Measurements from ENCODE around the gene RELN.
"Not testable (repeated sequence)": the region's sequence is repeated elsewhere in the genome, so short reads cannot be mapped to it uniquely, and the experiment has no call there.

RELN gene

DNA sequence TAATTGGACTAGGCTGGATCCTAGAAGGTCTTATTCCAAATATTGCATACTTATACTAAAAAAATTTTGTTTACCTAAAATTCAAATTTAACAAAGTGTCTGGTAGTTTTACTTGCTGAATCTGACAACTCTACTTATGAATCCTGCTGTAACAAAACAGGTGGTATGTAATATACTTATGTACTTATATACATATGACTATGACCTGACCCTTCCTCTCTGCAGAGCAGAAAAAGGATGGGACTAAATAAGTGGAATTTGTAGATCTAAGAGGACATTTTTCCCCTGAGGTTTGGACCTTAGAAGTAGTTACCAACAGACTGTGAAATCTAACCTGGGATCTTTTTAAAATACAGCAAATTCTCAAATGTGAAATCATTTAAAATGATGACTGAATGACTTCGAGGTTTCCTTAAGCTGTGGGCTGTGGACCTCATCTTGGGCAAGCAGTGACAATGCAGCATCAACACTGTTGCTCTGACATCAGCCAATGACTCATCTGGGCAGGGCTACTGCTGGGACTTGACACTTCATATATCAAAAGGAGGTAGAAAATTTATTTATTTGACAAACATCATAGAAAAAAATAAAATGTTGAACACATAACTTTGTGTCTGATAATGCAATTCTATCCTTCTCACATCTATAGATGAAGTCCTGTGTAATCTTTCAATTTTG, 73.6 kb downstream of the RELN start:
- TF ChIP-seq, protein P1, sequence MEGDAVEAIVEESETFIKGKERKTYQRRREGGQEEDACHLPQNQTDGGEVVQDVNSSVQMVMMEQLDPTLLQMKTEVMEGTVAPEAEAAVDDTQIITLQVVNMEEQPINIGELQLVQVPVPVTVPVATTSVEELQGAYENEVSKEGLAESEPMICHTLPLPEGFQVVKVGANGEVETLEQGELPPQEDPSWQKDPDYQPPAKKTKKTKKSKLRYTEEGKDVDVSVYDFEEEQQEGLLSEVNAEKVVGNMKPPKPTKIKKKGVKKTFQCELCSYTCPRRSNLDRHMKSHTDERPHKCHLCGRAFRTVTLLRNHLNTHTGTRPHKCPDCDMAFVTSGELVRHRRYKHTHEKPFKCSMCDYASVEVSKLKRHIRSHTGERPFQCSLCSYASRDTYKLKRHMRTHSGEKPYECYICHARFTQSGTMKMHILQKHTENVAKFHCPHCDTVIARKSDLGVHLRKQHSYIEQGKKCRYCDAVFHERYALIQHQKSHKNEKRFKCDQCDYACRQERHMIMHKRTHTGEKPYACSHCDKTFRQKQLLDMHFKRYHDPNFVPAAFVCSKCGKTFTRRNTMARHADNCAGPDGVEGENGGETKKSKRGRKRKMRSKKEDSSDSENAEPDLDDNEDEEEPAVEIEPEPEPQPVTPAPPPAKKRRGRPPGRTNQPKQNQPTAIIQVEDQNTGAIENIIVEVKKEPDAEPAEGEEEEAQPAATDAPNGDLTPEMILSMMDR (IDR thresholded peaks at IDR 0.05; ENCODE audit: low read depth, low read length): no peak
- H3K4me3 ChIP-seq (ENCODE audit: low read depth, low read length): no peak overlapping the region

DNA sequence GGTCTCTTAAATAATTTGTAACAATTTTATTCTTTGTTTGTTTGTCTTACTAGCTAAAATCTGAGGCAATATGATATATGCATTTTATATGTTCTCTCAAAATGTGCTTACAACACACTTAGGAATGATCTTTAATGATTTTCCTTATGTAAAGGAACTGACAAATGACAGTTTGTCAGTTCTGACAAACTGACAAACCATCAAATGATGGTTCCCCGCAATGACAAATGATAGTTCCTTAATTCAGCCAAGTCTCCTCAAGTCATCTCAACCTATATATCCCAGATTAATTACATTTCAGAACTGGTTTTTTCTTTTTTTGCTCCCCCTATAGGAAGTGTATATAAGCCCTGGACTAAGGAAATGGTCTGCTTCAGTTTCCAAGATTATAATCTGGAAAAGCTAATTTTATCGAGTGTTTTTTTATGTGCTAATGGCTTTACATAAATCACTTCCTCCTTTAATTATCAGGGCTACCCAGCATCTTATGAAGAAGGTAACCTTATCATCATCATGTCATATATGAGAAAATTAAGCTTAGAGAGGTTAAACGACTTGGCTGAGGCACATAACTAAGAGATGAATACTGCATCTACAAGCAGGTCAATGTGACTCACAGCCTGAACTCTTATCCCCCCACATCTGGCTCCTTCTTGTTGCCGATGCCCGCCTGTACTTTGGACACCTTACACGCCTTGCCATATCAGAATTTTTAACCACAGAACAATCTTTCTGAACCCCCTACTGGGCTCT, 75.1 kb downstream of the RELN start:
- TF ChIP-seq, protein P1 (IDR thresholded peaks at IDR 0.05; ENCODE audit: low read depth, low read length): no peak
- no peak overlapping the region for H3K4me3 ChIP-seq (ENCODE audit: low read depth, low read length)

DNA sequence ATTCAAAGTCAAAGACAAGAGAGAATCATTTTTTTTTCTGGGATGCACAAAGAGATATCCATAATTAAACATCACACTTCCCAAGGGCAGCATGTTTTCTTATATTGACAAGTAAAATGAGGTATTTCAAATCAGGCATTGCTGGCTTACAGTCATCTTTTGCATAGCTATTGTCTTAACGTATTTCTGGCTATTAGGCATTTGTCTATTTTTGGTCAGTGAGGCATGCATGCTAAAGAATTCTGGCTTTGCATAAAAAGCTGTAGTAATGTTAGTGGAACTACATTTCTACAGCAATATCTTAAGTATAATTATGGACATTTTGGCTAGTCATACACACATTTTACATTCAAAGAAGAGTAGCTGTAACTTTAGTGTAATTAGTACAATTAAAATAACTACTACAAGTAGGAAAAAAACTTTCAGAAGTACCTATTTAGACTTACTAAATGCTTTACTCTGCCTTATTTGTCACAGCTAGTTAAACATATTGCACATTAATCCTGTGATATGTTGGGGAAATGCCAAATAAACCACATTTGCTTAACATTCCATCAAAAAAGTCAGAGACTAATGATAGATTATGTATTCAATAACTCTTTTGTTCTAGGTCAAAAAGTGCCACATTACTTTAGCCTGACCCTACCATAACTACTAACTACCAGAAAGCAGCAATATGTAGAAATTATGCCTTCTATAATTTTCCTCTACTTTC, 76.4 kb downstream of the RELN start:
- H3K4me3 ChIP-seq (ENCODE audit: low read depth, low read length): no peak overlapping the region
- TF ChIP-seq, protein P1 (IDR thresholded peaks at IDR 0.05; ENCODE audit: low read depth, low read length): no peak

DNA sequence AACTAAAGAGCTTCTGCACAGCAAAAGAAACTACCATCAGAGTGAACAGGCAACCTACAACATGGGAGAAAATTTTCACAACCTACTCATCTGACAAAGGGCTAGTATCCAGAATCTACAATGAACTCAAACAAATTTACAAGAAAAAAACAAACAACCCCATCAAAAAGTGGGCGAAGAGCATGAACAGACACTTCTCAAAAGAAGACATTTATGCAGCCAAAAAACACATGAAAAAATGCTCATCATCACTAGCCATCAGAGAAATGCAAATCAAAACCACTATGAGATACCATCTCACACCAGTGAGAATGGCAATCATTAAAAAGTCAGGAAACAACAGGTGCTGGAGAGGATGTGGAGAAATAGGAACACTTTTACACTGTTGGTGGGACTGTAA, 78.4 kb downstream of the RELN start:
- not testable (repeated sequence) for H3K4me3 ChIP-seq (ENCODE audit: low read depth, low read length)

DNA sequence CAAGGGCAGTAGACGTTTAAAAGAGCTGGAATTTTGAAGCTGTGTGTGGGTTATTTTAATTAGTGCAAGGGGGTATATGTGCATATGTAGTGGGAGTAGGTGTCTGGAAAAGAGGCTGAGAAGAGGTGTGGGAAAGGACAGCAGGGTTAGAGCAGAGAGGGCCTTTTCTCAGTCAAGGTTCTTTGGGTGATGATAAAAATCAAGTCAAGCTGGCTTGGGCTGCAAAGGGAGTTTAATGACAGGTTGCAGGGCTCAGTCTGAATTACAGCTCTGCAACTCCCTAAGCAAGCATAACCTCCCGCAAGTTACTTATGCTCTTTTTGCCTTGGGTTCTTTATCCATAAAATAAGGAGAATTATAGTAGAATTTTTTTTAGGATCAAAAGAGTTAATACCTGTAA, 83.5 kb downstream of the RELN start:
- H3K4me3 ChIP-seq (ENCODE audit: low read depth, low read length): no peak overlapping the region
- TF ChIP-seq, protein P1 (IDR thresholded peaks at IDR 0.05; ENCODE audit: low read depth, low read length): no peak

DNA sequence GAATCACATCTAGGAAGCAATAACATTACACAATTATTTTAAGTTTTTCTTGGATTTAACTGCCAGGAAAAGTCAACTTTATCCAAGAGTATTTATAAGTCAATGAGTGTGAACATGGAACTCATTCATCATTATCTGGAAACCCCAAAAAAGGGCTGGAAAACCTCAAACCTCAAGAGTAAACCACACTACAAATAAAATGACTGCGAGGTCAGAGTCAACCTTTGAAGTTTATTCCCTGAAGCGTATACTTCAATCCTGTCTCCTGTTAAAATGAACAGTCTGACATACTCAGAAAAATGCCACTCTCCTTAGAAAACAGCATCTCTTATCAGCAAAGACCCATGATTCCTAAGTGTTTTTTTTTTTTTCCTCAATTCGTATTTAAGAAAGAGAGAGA, 86.5 kb downstream of the RELN start:
- no peak overlapping the region for H3K4me3 ChIP-seq (ENCODE audit: low read depth, low read length)
- TF ChIP-seq, protein P1 (IDR thresholded peaks at IDR 0.05; ENCODE audit: low read depth, low read length): no peak

DNA sequence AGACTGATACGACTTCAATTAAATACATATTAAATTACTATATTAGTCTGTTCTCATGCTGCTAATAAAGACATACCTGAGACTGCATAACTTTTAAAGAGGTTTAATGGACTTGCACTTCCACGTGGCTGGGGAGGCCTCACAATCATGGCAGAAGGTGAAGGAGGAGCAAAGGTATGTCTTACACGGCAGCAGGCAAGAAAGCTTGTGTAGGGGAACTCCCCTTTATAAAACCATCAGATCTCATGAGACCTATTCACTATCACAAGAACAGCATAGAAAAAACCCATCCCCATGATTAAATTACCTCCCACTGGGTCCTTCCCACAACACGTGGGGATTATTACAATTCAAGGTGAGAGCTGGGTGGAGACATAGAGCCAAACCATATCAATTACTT, 92.6 kb downstream of the RELN start:
- H3K4me3 ChIP-seq (ENCODE audit: low read depth, low read length): not testable (repeated sequence)
